ENCODE results near the gene ANKRD40CL.
"Not testable (repeated sequence)": the region's sequence is repeated elsewhere in the genome, so short reads cannot be mapped to it uniquely, and the experiment has no call there.

Gene ANKRD40CL

GRCh38 chr17:50725769-50726655 is 41.3 kb downstream of the ANKRD40CL start:
- no peak for TF ChIP-seq CTCF (IDR thresholded peaks at IDR 0.05; ENCODE audit: borderline replicate concordance, control extremely low read depth, extremely low read depth, insufficient read depth, missing control alignments)
- DNase-seq (ENCODE audit: low spot score): no peak
- in situ Hi-C loops (cut with MboI; ENCODE audit: low sequenced_read_pairs, unreplicated experiment): no loop called here

- in situ Hi-C loops (cut with MboI; ENCODE audit: low sequenced_read_pairs, unreplicated experiment); DNase-seq (ENCODE audit: low spot score): not testable (repeated sequence)
These were observed 42.7 kb downstream of the ANKRD40CL start for GRCh38 chr17:50724622-50725021.

- in situ Hi-C loops (cut with MboI; ENCODE audit: low sequenced_read_pairs, unreplicated experiment): no loop called here
- DNase-seq (ENCODE audit: low spot score): no peak
- TF ChIP-seq CTCF (IDR thresholded peaks at IDR 0.05; ENCODE audit: borderline replicate concordance, control extremely low read depth, extremely low read depth, insufficient read depth, missing control alignments): no peak
These were observed 44.6 kb downstream of the ANKRD40CL start for GRCh38 chr17:50722746-50723145.

GRCh38 chr17:50721194-50722010 is 45.9 kb downstream of the ANKRD40CL start:
- in situ Hi-C loops (cut with MboI; ENCODE audit: low sequenced_read_pairs, unreplicated experiment): no loop called here
- TF ChIP-seq CTCF (IDR thresholded peaks at IDR 0.05; ENCODE audit: borderline replicate concordance, control extremely low read depth, extremely low read depth, insufficient read depth, missing control alignments): no peak
- DNase-seq (ENCODE audit: low spot score): peak; percentile 67

- no peak for TF ChIP-seq CTCF (IDR thresholded peaks at IDR 0.05; ENCODE audit: borderline replicate concordance, control extremely low read depth, extremely low read depth, insufficient read depth, missing control alignments)
- in situ Hi-C loops (cut with MboI; ENCODE audit: low sequenced_read_pairs, unreplicated experiment): no loop called here
- DNase-seq (ENCODE audit: low spot score): no peak
These were observed 47.2 kb downstream of the ANKRD40CL start for GRCh38 chr17:50719924-50720794.

GRCh38 chr17:50719144-50719923 is 48.0 kb downstream of the ANKRD40CL start, which contains the start of gene LUC7L3:
Gene LUC7L3 (plus strand): TSS chr17:50719603. CDS start chr17:50719733, 130 bp downstream.
- in situ Hi-C loops (cut with MboI; ENCODE audit: low sequenced_read_pairs, unreplicated experiment): no loop called here
- DNase-seq (ENCODE audit: low spot score): peak; percentile 99
- TF ChIP-seq CTCF (IDR thresholded peaks at IDR 0.05; ENCODE audit: borderline replicate concordance, control extremely low read depth, extremely low read depth, insufficient read depth, missing control alignments): no peak

Data from GM13976 (cell line).